ENCODE measurements around the gene TBX19.
A peak's percentile ranks its signal among the peaks of the same experiment; 100 is the strongest.

The TBX19 gene

DNA sequence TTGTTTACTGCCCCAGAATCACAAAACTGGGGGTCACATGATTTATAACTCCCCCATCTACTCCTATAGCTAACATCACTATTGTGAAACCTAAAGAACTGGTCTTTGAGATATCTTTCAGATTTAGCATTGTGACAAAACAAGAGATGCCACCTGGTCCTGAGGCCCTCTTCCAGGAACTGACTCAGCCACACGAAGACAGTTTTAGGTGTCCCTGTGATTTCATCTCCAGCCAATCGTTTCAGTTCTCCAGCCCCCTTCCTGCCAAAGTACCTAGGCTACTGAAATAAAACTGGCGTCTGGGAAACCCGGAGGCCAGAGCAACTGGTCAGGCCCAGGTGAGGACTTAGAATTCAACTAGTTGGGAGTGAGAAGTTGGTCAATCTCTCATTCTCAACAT is 36.6 kb downstream of the TBX19 start:
- DNase-seq (ENCODE audit: low read depth) = no peak
- TF ChIP-seq, protein P1, sequence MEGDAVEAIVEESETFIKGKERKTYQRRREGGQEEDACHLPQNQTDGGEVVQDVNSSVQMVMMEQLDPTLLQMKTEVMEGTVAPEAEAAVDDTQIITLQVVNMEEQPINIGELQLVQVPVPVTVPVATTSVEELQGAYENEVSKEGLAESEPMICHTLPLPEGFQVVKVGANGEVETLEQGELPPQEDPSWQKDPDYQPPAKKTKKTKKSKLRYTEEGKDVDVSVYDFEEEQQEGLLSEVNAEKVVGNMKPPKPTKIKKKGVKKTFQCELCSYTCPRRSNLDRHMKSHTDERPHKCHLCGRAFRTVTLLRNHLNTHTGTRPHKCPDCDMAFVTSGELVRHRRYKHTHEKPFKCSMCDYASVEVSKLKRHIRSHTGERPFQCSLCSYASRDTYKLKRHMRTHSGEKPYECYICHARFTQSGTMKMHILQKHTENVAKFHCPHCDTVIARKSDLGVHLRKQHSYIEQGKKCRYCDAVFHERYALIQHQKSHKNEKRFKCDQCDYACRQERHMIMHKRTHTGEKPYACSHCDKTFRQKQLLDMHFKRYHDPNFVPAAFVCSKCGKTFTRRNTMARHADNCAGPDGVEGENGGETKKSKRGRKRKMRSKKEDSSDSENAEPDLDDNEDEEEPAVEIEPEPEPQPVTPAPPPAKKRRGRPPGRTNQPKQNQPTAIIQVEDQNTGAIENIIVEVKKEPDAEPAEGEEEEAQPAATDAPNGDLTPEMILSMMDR (IDR thresholded peaks at IDR 0.05; ENCODE audit: insufficient read depth, low read depth, low read length, missing control alignments) = no peak
- H3K4me3 ChIP-seq (ENCODE audit: low read depth, low read length) = no peak overlapping the region

DNA sequence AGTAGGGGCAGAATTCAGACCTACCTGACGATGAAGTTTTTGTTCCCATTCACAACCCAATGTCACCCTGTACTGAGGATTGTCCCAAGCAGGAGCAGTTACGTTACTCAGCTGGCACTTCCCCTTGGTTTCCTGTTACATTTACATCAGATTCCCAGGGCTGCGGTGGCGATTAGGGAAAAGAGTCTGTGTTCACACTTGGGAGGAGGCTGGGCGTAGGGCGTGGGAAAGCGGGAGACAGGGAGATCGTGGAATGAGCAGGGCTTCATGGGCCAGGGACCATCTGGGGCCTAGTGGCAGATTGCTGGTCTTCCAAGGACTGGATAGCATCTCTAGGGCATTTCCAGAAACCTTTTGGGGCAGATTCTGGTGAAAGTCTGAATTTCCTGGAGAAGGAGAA is 39.0 kb downstream of the TBX19 start:
- H3K4me3 ChIP-seq (ENCODE audit: low read depth, low read length) = no peak overlapping the region
- no peak for DNase-seq (ENCODE audit: low read depth)
- TF ChIP-seq, protein P1 (IDR thresholded peaks at IDR 0.05; ENCODE audit: insufficient read depth, low read depth, low read length, missing control alignments) = no peak

DNA sequence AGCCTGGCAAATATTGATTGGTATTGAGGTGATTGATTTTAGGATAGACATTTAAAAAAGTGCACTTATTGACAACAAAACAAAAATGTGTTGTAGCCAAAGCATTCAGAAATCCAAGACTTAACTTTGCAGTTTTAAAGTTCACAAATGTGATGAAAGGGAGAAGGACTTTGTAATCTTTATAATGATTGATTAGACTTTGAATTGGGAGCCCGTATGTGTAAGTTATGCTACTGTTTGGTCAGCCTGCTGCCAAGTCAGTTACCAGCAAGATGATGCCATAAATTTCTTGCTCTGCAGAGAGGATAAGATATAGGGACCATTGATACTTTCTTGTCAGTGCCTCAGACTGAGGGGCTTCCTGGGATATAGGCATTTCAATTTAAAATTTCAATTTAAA is 39.5 kb downstream of the TBX19 start:
- TF ChIP-seq, protein P1 (IDR thresholded peaks at IDR 0.05; ENCODE audit: insufficient read depth, low read depth, low read length, missing control alignments) = no peak
- DNase-seq (ENCODE audit: low read depth) = no peak
- H3K4me3 ChIP-seq (ENCODE audit: low read depth, low read length) = no peak overlapping the region

DNA sequence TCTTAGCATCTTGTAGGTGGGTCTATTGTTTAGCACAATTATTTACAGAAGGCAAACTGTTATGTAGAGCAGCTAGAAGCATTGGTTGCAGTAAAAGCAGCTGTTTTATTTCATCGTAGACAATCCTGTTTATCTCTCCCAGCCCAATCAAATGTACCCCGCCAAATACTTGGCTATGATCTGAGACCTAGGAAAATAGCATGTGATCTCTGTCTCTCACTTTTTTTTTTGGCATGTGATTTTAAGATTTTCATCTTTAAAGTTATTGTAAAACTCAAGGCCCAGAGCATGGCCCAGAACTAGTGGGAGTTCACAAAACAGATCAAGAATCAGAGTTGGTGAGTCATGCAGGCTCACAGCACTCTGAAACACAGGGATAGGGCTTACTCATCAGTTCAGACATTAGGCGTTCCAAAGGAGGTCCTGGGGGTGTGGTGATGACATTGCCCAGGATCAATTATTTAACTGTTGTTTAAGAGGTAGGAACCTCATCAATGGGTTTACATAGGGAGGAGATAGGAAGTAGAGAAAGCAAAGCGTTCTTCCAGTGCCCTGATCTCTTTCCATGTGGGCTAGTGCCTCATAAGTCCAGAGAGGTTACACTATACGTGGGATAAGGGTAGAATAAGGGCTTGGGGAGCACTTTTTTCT is 40.2 kb downstream of the TBX19 start:
- DNase-seq (ENCODE audit: low read depth) = no peak

DNA sequence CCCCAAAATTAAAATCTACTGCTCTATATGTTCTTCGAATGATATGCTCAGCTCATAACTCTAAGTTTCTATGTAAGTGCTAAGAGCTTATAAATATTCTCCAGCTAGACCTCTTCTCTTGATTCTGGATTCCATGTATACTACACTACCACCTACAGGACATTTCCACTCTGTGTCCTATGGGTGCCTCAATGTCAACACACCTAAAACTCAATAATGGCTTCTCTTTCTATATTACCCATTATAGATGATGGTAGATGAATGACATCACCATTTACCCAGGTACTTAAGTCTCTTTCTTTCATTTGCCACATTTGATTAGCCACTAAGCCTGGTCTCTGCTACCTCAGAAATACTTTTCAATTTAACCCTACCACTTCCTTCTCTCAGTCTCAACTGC is 41.3 kb downstream of the TBX19 start:
- TF ChIP-seq, protein P1 (IDR thresholded peaks at IDR 0.05; ENCODE audit: insufficient read depth, low read depth, low read length, missing control alignments) = peak; percentile 18
- H3K4me3 ChIP-seq (ENCODE audit: low read depth, low read length) = no peak overlapping the region
- DNase-seq (ENCODE audit: low read depth) = peak; percentile 36

More for the DNA sequence above, 40.2 kb downstream of the TBX19 start:
- H3K4me3 ChIP-seq (ENCODE audit: low read depth, low read length) = no peak overlapping the region
- TF ChIP-seq, protein P1 (IDR thresholded peaks at IDR 0.05; ENCODE audit: insufficient read depth, low read depth, low read length, missing control alignments) = no peak

DNA sequence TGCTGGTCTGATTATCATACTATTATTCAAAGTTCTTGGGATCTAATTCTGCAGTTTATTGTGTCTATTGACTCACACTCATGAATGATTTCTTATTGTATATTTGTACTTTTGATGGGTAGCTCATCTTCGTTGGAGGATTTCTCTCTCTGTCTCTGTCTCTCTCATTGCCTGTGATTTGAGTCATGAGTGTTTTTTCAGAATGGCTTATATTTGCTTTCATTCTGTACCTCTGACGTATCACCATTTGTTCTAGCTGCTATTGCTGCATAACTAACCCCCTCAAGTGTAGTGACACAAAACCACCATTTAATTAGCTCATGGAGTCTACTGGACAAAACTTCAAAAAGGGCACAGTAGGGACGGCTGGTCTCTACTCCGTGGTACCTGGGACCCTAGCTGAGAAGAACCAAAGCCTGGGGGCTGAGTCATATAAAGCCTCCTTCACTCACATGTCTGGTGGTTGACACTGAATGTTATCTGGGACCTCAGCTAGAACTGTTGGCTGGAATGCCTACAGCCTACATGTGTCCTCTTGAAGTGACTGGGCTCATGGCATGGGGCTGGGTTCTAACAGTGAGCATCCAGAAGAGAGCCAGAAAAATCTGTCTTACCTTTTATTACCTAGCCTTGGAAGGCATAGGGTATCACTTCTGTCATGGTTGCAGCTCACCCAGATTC is 44.2 kb downstream of the TBX19 start:
- TF ChIP-seq, protein P1 (IDR thresholded peaks at IDR 0.05; ENCODE audit: insufficient read depth, low read depth, low read length, missing control alignments) = no peak
- no peak overlapping the region for H3K4me3 ChIP-seq (ENCODE audit: low read depth, low read length)
- no peak for DNase-seq (ENCODE audit: low read depth)

Measured in GM12865 (cell line).